H1 (cell line): ENCODE measurements around the gene ADIPOR1. TPM values are rescaled to one million over a fixed set of nuclear protein-coding genes. Genes with fewer than 3 reads are reported as not detected.

Experiments used
- CTCF ChIA-PET: fragments of 300-600 bp; sonication (Branson Sonifier 250); formaldehyde crosslinking; loops from one replicate; lab custom pipeline; 2021; ENCODE audit not compliant: partially characterized antibody; lab: Charles Lee
- POLR2A ChIA-PET: fragments of 300-600 bp; sonication (Branson Sonifier 250); formaldehyde crosslinking; loops from one replicate; lab custom pipeline; 2021; ENCODE audit warnings: inconsistent platforms; ENCODE audit not compliant: partially characterized antibody; lab: Charles Lee
- DNase-seq, 2 experiments: peaks; one replicate each; pipeline versions ENCODE4 v3.0.0 to v3.0.0-alpha.2; 2010 to 2022; ENCODE audit warnings: low spot score in 2 of 2, low read depth in 1 of 2, mixed read lengths in 1 of 2
- FAIRE-seq: peaks from 2 replicates; lab custom pipeline; 2011; peaks lifted over from hg19 to GRCh38; lab: Jason Lieb, UNC
- H2AFZ ChIP-seq: 2 replicates; pipeline ENCODE4 v1.8.1; 2012; ENCODE audit warnings: low read length, inconsistent platforms
- H2AK5ac ChIP-seq: 2 replicates; pipeline ENCODE4 v1.6.1; 2013; ENCODE audit warnings: low read depth, low read length
- H2BK120ac ChIP-seq: replicated peaks from 2 replicates; pipeline ENCODE3; 2013; ENCODE audit warnings: low read depth, low read length, inconsistent platforms
- H2BK12ac ChIP-seq: 2 replicates; pipeline ENCODE4 v1.6.1; 2013; ENCODE audit warnings: low read depth, low read length
- H2BK15ac ChIP-seq: 2 replicates; pipeline ENCODE4 v1.6.1; 2013; ENCODE audit warnings: low read length
- H2BK20ac ChIP-seq: 2 replicates; pipeline ENCODE4 v1.6.1; 2013; ENCODE audit warnings: low read length
- H2BK5ac ChIP-seq: 2 replicates; pipeline ENCODE4 v1.6.1; 2013; ENCODE audit warnings: low read depth, low read length
- H3K14ac ChIP-seq: 2 replicates; pipeline ENCODE4 v1.6.1; 2013; ENCODE audit warnings: inconsistent platforms; ENCODE audit not compliant: insufficient read length
- H3K18ac ChIP-seq: 2 replicates; pipeline ENCODE4 v1.6.1; 2013; ENCODE audit warnings: low read length; ENCODE audit errors: extremely low read depth
- H3K23ac ChIP-seq: 2 replicates; pipeline ENCODE4 v1.6.1; 2013; ENCODE audit warnings: inconsistent platforms; ENCODE audit not compliant: insufficient read length
- H3K23me2 ChIP-seq: 2 replicates; pipeline ENCODE4 v1.6.1; 2013; ENCODE audit warnings: low read depth, low read length
- H3K27ac ChIP-seq: 2 replicates; pipeline ENCODE4 v1.6.1; 2011; ENCODE audit warnings: low read depth, low read length, inconsistent platforms
- H3K27me3 ChIP-seq, 4 experiments: replicated peaks in 1 of 4; 1 replicate in 1 of 4; 2 replicates in 3 of 4; pipeline versions ENCODE4 v1.6.1 to v1.8.1; 2011 to 2013; ENCODE audit warnings: low read length in 3 of 4, mild to moderate bottlenecking in 3 of 4, inconsistent platforms in 2 of 4, mixed read lengths in 2 of 4, moderate library complexity in 1 of 4; ENCODE audit not compliant: control insufficient read depth in 3 of 4, insufficient read depth in 3 of 4; ENCODE audit errors: extremely low read depth in 1 of 4
- H3K36me3 ChIP-seq, 4 experiments: 2 replicates each; pipeline versions ENCODE4 v1.6.1 to v1.8.1; 2011 to 2013; ENCODE audit warnings: mild to moderate bottlenecking in 4 of 4, low read length in 3 of 4, moderate library complexity in 2 of 4, control low read depth in 1 of 4, inconsistent platforms in 1 of 4; ENCODE audit not compliant: insufficient read depth in 4 of 4, control insufficient read depth in 2 of 4
- H3K4ac ChIP-seq: replicated peaks from 2 replicates; pipeline ENCODE3; 2013; ENCODE audit warnings: low read length, low read depth, mixed read lengths, inconsistent platforms; ENCODE audit not compliant: insufficient read length
- H3K4me1 ChIP-seq, 4 experiments: replicated peaks in 1 of 4; 1 replicate in 1 of 4; 2 replicates in 3 of 4; pipeline versions ENCODE4 v1.6.1 to v1.8.1; 2011 to 2013; ENCODE audit warnings: low read length in 3 of 4, inconsistent platforms in 2 of 4, mixed read lengths in 1 of 4; ENCODE audit not compliant: insufficient read depth in 4 of 4, control insufficient read depth in 3 of 4
- H3K4me2 ChIP-seq, 2 experiments: 2 replicates each; pipeline versions ENCODE4 v1.6.1 to v1.8.1; 2011 to 2013; ENCODE audit warnings: low read depth in 2 of 2, low read length in 2 of 2, control low read depth in 1 of 2, inconsistent platforms in 1 of 2, mild to moderate bottlenecking in 1 of 2; ENCODE audit not compliant: insufficient read depth in 1 of 2
- H3K4me3 ChIP-seq, 4 experiments: fragments of 200-600, 300-600 bp in 1 of 4; sonication (generic), shearing (Covaris generic), sonication (Bioruptor Twin) in 1 of 4; 2 replicates each; pipeline versions ENCODE4 v1.5.1 to v1.8.1; 2011 to 2016; ENCODE audit warnings: low read length in 4 of 4, low read depth in 3 of 4, control low read depth in 2 of 4, inconsistent platforms in 2 of 4, mild to moderate bottlenecking in 2 of 4, mixed read lengths in 1 of 4, moderate library complexity in 1 of 4; ENCODE audit not compliant: insufficient read depth in 2 of 4; ENCODE audit errors: extremely low read depth in 1 of 4
- H3K56ac ChIP-seq: replicated peaks from 2 replicates; pipeline ENCODE3; 2013; ENCODE audit warnings: low read depth, mild to moderate bottlenecking, mixed read lengths, low read length, inconsistent platforms; ENCODE audit not compliant: insufficient read length
- H3K79me1 ChIP-seq: 2 replicates; pipeline ENCODE4 v1.6.1; 2013; ENCODE audit warnings: low read depth, low read length, control low read depth
- H3K79me2 ChIP-seq, 2 experiments: 2 replicates each; pipeline versions ENCODE4 v1.6.1 to v1.8.1; 2012 to 2013; ENCODE audit warnings: low read length in 2 of 2, mild to moderate bottlenecking in 2 of 2, inconsistent platforms in 1 of 2; ENCODE audit not compliant: insufficient read depth in 2 of 2, control insufficient read depth in 1 of 2
- H3K9ac ChIP-seq, 4 experiments: replicated peaks in 1 of 4; 1 replicate in 1 of 4; 2 replicates in 3 of 4; pipeline versions ENCODE4 v1.6.1 to v1.8.1; 2011 to 2013; ENCODE audit warnings: low read depth in 3 of 4, low read length in 3 of 4, control low read depth in 2 of 4, mild to moderate bottlenecking in 2 of 4, moderate library complexity in 2 of 4, inconsistent platforms in 1 of 4; ENCODE audit errors: extremely low read depth in 1 of 4
- H3K9me3 ChIP-seq, 2 experiments: 2 replicates each; pipeline versions ENCODE4 v1.6.1 to v1.8.1; 2012 to 2013; ENCODE audit warnings: mild to moderate bottlenecking in 2 of 2, moderate library complexity in 2 of 2, control low read depth in 1 of 2, inconsistent platforms in 1 of 2, low read depth in 1 of 2, low read length in 1 of 2, mixed read lengths in 1 of 2; ENCODE audit not compliant: insufficient read depth in 2 of 2
- H4K20me1 ChIP-seq, 2 experiments: replicated peaks in 1 of 2; 2 replicates each; pipeline versions ENCODE3 to v1.8.1; 2011 to 2013; ENCODE audit warnings: inconsistent platforms in 2 of 2, low read length in 2 of 2, mild to moderate bottlenecking in 1 of 2; ENCODE audit not compliant: insufficient read depth in 2 of 2, control insufficient read depth in 1 of 2
- H4K5ac ChIP-seq: 2 replicates; pipeline ENCODE4 v1.6.1; 2013; ENCODE audit warnings: low read length, low read depth, mixed read lengths, inconsistent platforms; ENCODE audit not compliant: insufficient read length
- H4K8ac ChIP-seq: 2 replicates; pipeline ENCODE4 v1.8.0; 2013; ENCODE audit warnings: mild to moderate bottlenecking, moderate library complexity, low read length, inconsistent platforms; ENCODE audit not compliant: insufficient read depth; ENCODE audit errors: extremely low read depth
- H4K91ac ChIP-seq: replicated peaks from 2 replicates; pipeline ENCODE3; 2013; ENCODE audit warnings: low read length, mixed read lengths, inconsistent platforms; ENCODE audit not compliant: insufficient read length
- ASH2L ChIP-seq: fragments of 200-600, 300-600 bp; sonication (generic); IDR thresholded peaks from one replicate; pipeline ENCODE4 v1.7.1; 2017; ENCODE audit warnings: low read length
- EP300 ChIP-seq, 2 experiments: IDR thresholded peaks; 1 replicate in 1 of 2; 2 replicates in 1 of 2; pipeline ENCODE4 v1.6.1; 2011 to 2012; ENCODE audit warnings: low read depth in 2 of 2, low read length in 2 of 2, mild to moderate bottlenecking in 2 of 2, borderline replicate concordance in 1 of 2, inconsistent platforms in 1 of 2, moderate library complexity in 1 of 2
- EZH2 ChIP-seq: fragments of 200-600 bp; sonication (generic); IDR thresholded peaks from 2 replicates; pipeline ENCODE4 v1.7.1; 2012; ENCODE audit warnings: low read depth, mild to moderate bottlenecking, moderate library complexity, low read length, inconsistent platforms; ENCODE audit not compliant: severe bottlenecking
- GTF2F1 ChIP-seq: IDR thresholded peaks from 2 replicates; pipeline ENCODE4 v1.6.1; 2012; ENCODE audit warnings: low read depth, low read length, improper control_type of control experiment, borderline replicate concordance
- KDM5A ChIP-seq: fragments of 200-600 bp; IDR thresholded peaks from 2 replicates; pipeline ENCODE4 v1.7.1; 2012; ENCODE audit warnings: mild to moderate bottlenecking, low read length, inconsistent platforms, mixed read lengths
- MAFK ChIP-seq: IDR thresholded peaks from 2 replicates; pipeline ENCODE4 v1.6.1; 2012; ENCODE audit warnings: low read depth, mild to moderate bottlenecking, improper control_type of control experiment, low read length
- NANOG ChIP-seq: IDR thresholded peaks from 2 replicates; pipeline ENCODE4 v1.6.1; 2011; ENCODE audit warnings: low read length, low read depth, mild to moderate bottlenecking, inconsistent platforms; ENCODE audit not compliant: insufficient read depth, poor library complexity, severe bottlenecking
- POLR2AphosphoS5 ChIP-seq: IDR thresholded peaks from 2 replicates; pipeline ENCODE4 v1.6.1; 2011; ENCODE audit warnings: low read depth, low read length
- RBBP5 ChIP-seq: IDR thresholded peaks from 2 replicates; pipeline ENCODE4 v1.7.1; 2012; ENCODE audit warnings: low read depth, mild to moderate bottlenecking, inconsistent platforms, low read length, moderate library complexity, borderline replicate concordance
- RFX5 ChIP-seq: IDR thresholded peaks from 2 replicates; pipeline ENCODE4 v1.6.1; 2011; ENCODE audit warnings: low read depth, low read length, improper control_type of control experiment, borderline replicate concordance
- SIN3A ChIP-seq, 2 experiments: IDR thresholded peaks in 1 of 2; conservative IDR thresholded peaks in 1 of 2; 2 replicates each; pipeline ENCODE4 v1.6.1; 2011 to 2012; ENCODE audit warnings: low read length in 2 of 2, improper control_type of control experiment in 1 of 2, low read depth in 1 of 2, mild to moderate bottlenecking in 1 of 2
- SIRT6 ChIP-seq: IDR thresholded peaks from one replicate; pipeline ENCODE4 v1.7.1; 2012; ENCODE audit warnings: low read length, inconsistent platforms
- SIX5 ChIP-seq: IDR thresholded peaks from 2 replicates; pipeline ENCODE4 v1.6.1; 2011; ENCODE audit warnings: mild to moderate bottlenecking, low read depth, low read length
- polyA plus RNA-seq, 7 experiments: library from polyadenylated mRNA; depleted of rRNA in 3 of 7; stranded (reverse) in 5 of 7; unstranded in 2 of 7; fragments of >200 nt in 5 of 7; fragments of 200-250 nt in 2 of 7; gene quantifications; 1 replicate in 5 of 7; 2 replicates in 1 of 7; 4 replicates in 1 of 7; pipeline versions ENCODE4 v1.2.1 to v1.2.3, GENCODE V29; 2011 to 2013; ENCODE audit warnings: missing spikeins in 2 of 7, mixed read lengths in 2 of 7
- total RNA-seq: library from RNA; stranded (reverse); fragmentation: NEBNext Ultra II Directional; extraction: Animal tissue kit (Norgen Biotek cat#: 25700); gene quantifications from 2 replicates; pipeline ENCODE4 v1.2.1, GENCODE V29; 2021

ADIPOR1 gene
- total and polyA plus RNA-seq, 2 of the 8 experiments (the other 6 are each of a cell fraction or from before 2014, with no cell fraction given), result 69.8 to 118 TPM

DNA sequence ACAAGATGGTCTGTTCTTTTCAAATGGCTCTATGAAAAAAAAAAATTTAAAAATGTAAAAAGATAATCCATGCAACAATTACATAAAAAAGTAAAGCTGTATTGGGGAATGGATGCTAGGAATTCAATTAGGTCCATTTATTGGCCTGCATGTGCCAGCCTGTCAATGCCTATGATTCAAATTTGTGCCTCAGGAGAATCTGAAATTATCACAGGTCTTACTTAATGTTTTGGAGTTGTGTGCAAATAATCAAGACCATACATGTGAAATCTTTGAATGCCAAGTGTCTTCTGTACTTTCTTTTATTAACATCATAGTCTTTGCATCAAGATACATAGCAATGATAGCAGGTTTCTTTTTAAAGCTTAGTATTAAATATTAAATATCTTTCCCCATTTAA is 17.6 kb downstream of the ADIPOR1 start:
- Histone ChIP-seq H4K5ac (no peak overlapping the region), H3K27ac (no peak overlapping the region), H3K23ac (no peak overlapping the region), H3K9me3 (no peaks in the 10 kb centered on the region), H4K8ac (no peak overlapping the region), H4K91ac (no peak overlapping the region), H3K4me3 (no peak overlapping the region), H3K56ac (no peak overlapping the region), H3K18ac (no peak overlapping the region), H3K9ac (no peak overlapping the region), H2BK12ac (no peak overlapping the region), H3K4me2 (no peak overlapping the region), H3K4me1 (no peaks in the 10 kb centered on the region), H3K27me3 (no peaks in the 10 kb centered on the region), H2BK120ac (no peak overlapping the region), H3K36me3 (peaks cover 18 to 51% (median 40%) of the 10 kb centered on the region in 4 experiments), H2AK5ac (no peak overlapping the region), H2BK20ac (no peak overlapping the region), H3K14ac (no peak overlapping the region), H3K79me2 (no peaks in the 10 kb centered on the region), H3K23me2 (no peaks in the 10 kb centered on the region), H2BK15ac (no peak overlapping the region), H3K79me1 (no peaks in the 10 kb centered on the region), H3K4ac (no peak overlapping the region), H4K20me1 (peaks cover 0 to 4% of the 10 kb centered on the region in 2 experiments), H2BK5ac (no peak overlapping the region), H2AFZ (no peak overlapping the region)
- FAIRE-seq (no peak), DNase-seq (no peak)
- CTCF ChIA-PET, result no interaction called here
- POLR2A ChIA-PET, result interaction anchor here (0.6 kb wide), 2 partner anchors 100 to 616 kb away, joined by 3 to 4 read pairs; no protein-coding TSS in a partner anchor
- TF ChIP-seq GTF2F1 (no peak), SIN3A (conservative IDR thresholded peaks at IDR 0.05 in 1 of 2, IDR thresholded peaks at IDR 0.05 in 1 of 2; ENCODE audit: low read depth in 1 of 2, low read length in 2 of 2) (no peak), EZH2 (no peak), NANOG (no peak), KDM5A (no peak), RBBP5 (no peak), SIX5 (no peak), POLR2AphosphoS5 (no peak), SIRT6 (no peak), RFX5 (no peak), ASH2L (no peak), MAFK (no peak), EP300 (IDR thresholded peaks at IDR 0.05; ENCODE audit: borderline replicate concordance in 1 of 2, low read depth in 2 of 2, low read length in 2 of 2) (no peak)
